HL-60 (cell line): ENCODE measurements around the gene TAF4.

Experiments used
- GABPA ChIP-seq: IDR thresholded peaks from 2 replicates; pipeline ENCODE4 v1.6.1; 2012; ENCODE audit warnings: low read depth
- TF ChIP-seq, protein P1 (sequence below): IDR thresholded peaks from one replicate; pipeline ENCODE4 v1.5.1; 2011; ENCODE audit warnings: low read length, control low read depth, inconsistent platforms; ENCODE audit not compliant: insufficient read depth

GRCh38 chr20:61975407-61976129 is 90.1 kb downstream of the TAF4 start:
- TF ChIP-seq GABPA: no peak
- TF ChIP-seq, protein P1, sequence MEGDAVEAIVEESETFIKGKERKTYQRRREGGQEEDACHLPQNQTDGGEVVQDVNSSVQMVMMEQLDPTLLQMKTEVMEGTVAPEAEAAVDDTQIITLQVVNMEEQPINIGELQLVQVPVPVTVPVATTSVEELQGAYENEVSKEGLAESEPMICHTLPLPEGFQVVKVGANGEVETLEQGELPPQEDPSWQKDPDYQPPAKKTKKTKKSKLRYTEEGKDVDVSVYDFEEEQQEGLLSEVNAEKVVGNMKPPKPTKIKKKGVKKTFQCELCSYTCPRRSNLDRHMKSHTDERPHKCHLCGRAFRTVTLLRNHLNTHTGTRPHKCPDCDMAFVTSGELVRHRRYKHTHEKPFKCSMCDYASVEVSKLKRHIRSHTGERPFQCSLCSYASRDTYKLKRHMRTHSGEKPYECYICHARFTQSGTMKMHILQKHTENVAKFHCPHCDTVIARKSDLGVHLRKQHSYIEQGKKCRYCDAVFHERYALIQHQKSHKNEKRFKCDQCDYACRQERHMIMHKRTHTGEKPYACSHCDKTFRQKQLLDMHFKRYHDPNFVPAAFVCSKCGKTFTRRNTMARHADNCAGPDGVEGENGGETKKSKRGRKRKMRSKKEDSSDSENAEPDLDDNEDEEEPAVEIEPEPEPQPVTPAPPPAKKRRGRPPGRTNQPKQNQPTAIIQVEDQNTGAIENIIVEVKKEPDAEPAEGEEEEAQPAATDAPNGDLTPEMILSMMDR: no peak
